ENCODE data around the gene NR6A1.

Gene NR6A1

GRCh38 chr9:124726886-124727285 lies 44.2 kb downstream of the NR6A1 start:
- no peaks in the 10 kb centered on the region for H3K27me3 ChIP-seq (ENCODE audit: control insufficient read depth, insufficient read depth, low read length)
- WGBS (ENCODE audit: insufficient coverage, insufficient read length): no CpG with 5 or more reads among the region's 1 CpG
- H3K4me3 ChIP-seq (ENCODE audit: low read length): no peak overlapping the region
- H3K27ac ChIP-seq (ENCODE audit: low read length): no peak overlapping the region
- no peaks in the 10 kb centered on the region for H3K4me1 ChIP-seq (ENCODE audit: control insufficient read depth, insufficient read depth, low read length)
- H3K36me3 ChIP-seq (ENCODE audit: control insufficient read depth, insufficient read depth, low read length): no peaks in the 10 kb centered on the region; the same call in 1 of the 2 replicates
- H3K9me3 ChIP-seq (ENCODE audit: control insufficient read depth, insufficient read depth, low read length): no peaks in the 10 kb centered on the region
- DNase-seq (ENCODE audit: low read depth, low spot score): no peak

GRCh38 chr9:124725068-124725452 lies 46.1 kb downstream of the NR6A1 start:
- Histone ChIP-seq H3K9me3 (ENCODE audit: control insufficient read depth, insufficient read depth, low read length) (no peaks in the 10 kb centered on the region), H3K27ac (ENCODE audit: low read length) (no peak overlapping the region), H3K27me3 (ENCODE audit: control insufficient read depth, insufficient read depth, low read length) (no peaks in the 10 kb centered on the region), H3K4me1 (ENCODE audit: control insufficient read depth, insufficient read depth, low read length) (no peaks in the 10 kb centered on the region), H3K36me3 (ENCODE audit: control insufficient read depth, insufficient read depth, low read length) (no peaks in the 10 kb centered on the region; the same call in 1 of the 2 replicates), H3K4me3 (ENCODE audit: low read length) (no peak overlapping the region)
- DNase-seq (ENCODE audit: low read depth, low spot score): no peak
- WGBS (ENCODE audit: insufficient coverage, insufficient read length): no CpG with 5 or more reads among the region's 5 CpGs

GRCh38 chr9:124724415-124725067 lies 46.6 kb downstream of the NR6A1 start:
- Histone ChIP-seq H3K27ac (ENCODE audit: low read length) (no peak overlapping the region), H3K9me3 (ENCODE audit: control insufficient read depth, insufficient read depth, low read length) (no peaks in the 10 kb centered on the region), H3K27me3 (ENCODE audit: control insufficient read depth, insufficient read depth, low read length) (no peaks in the 10 kb centered on the region), H3K4me3 (ENCODE audit: low read length) (no peak overlapping the region), H3K4me1 (ENCODE audit: control insufficient read depth, insufficient read depth, low read length) (no peaks in the 10 kb centered on the region), H3K36me3 (ENCODE audit: control insufficient read depth, insufficient read depth, low read length) (no peaks in the 10 kb centered on the region; the same call in 1 of the 2 replicates)
- no CpG with 5 or more reads among the region's 3 CpGs for WGBS (ENCODE audit: insufficient coverage, insufficient read length)
- no peak for DNase-seq (ENCODE audit: low read depth, low spot score)

- WGBS (ENCODE audit: insufficient coverage, insufficient read length): no CpG with 5 or more reads among the region's 2 CpGs
- DNase-seq (ENCODE audit: low read depth, low spot score): no peak
These were observed 47.8 kb downstream of the NR6A1 start for GRCh38 chr9:124723352-124723751.

DNA sequence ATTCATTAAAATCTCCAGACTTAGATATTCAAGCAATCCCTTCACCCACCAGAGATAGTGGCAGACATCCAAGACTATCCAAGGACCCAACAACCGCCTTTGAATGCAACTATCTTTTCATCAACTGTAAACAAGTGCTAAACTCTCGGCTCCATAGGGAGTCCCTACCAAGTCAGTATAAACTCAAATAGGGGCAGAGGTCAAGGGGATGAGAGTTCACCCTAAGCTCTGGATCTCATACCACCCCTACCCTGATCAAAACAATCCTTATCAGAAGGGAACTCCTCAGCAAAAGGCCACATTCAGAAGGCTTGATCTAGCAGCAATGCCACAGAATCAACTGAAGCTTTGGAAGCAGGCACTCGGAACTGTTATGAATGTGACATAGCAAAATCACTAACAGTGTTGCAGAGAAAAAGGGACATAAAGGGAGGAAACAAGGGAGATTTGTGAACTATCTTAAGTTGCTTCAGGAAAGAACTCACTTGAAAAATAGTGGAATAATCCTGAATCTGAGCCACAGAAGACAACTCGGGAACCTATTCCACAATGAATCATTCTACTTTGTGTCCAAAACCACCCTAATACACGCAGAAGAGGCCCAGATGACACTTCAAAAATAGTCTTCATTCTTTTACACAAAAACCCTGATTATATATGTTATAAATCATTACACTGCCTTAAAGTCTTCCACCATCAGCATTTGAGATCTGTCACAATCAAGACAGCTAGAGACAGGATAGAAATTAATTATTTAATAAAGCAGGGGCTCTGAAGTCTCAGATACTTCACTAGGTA lies 49.8 kb downstream of the NR6A1 start:
- Histone ChIP-seq H3K9me3 (ENCODE audit: control insufficient read depth, insufficient read depth, low read length) (no peaks in the 10 kb centered on the region), H3K36me3 (ENCODE audit: control insufficient read depth, insufficient read depth, low read length) (no peaks in the 10 kb centered on the region; the same call in 1 of the 2 replicates), H3K4me3 (ENCODE audit: low read length) (no peak overlapping the region), H3K27me3 (ENCODE audit: control insufficient read depth, insufficient read depth, low read length) (no peaks in the 10 kb centered on the region), H3K27ac (ENCODE audit: low read length) (no peak overlapping the region), H3K4me1 (ENCODE audit: control insufficient read depth, insufficient read depth, low read length) (no peaks in the 10 kb centered on the region)
- no CpG with 5 or more reads among the region's 5 CpGs for WGBS (ENCODE audit: insufficient coverage, insufficient read length)
- DNase-seq (ENCODE audit: low read depth, low spot score): no peak

More at GRCh38 chr9:124723352-124723751, 47.8 kb downstream of the NR6A1 start:
- no peak overlapping the region for H3K4me3 ChIP-seq (ENCODE audit: low read length)
- no peaks in the 10 kb centered on the region; the same call in 1 of the 2 replicates for H3K36me3 ChIP-seq (ENCODE audit: control insufficient read depth, insufficient read depth, low read length)
- H3K9me3 ChIP-seq (ENCODE audit: control insufficient read depth, insufficient read depth, low read length): no peaks in the 10 kb centered on the region
- no peaks in the 10 kb centered on the region for H3K4me1 ChIP-seq (ENCODE audit: control insufficient read depth, insufficient read depth, low read length)
- H3K27me3 ChIP-seq (ENCODE audit: control insufficient read depth, insufficient read depth, low read length): no peaks in the 10 kb centered on the region
- no peak overlapping the region for H3K27ac ChIP-seq (ENCODE audit: low read length)

DNA sequence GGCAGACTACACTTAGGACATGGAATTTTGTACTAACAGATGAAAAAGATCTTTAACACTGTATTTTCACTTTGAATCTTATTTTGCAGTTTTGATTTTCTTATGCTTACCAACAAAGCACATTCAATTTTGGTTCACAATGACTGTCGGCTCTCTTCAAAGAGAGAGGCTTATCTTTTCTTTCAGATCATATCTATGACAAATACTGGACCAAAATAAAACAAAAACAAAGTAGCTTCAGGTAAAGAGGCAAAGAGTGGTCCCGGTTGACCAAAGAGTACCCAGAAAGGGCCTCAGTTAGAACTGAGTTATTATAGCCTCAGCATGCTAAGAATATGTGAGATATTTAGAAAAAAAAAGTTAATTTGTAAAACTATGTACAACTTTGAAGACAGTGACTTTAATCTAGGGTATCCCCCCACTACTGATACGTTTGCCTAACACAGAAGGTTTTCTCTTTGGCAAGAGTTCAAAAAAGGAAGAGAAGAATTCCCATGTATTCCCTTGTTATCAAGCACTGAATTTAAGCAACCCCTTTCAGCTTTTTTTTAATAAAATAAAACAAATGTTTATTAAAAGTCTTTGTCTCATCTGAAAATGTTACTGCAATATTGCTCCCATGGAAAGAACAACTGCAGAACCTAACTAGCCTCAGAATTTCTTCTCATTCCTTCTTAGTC lies 50.5 kb downstream of the NR6A1 start:
- no peaks in the 10 kb centered on the region for H3K9me3 ChIP-seq (ENCODE audit: control insufficient read depth, insufficient read depth, low read length)
- no CpG with 5 or more reads among the region's 3 CpGs for WGBS (ENCODE audit: insufficient coverage, insufficient read length)
- no peaks in the 10 kb centered on the region for H3K27me3 ChIP-seq (ENCODE audit: control insufficient read depth, insufficient read depth, low read length)
- no peak for DNase-seq (ENCODE audit: low read depth, low spot score)
- no peak overlapping the region for H3K4me3 ChIP-seq (ENCODE audit: low read length)
- no peaks in the 10 kb centered on the region for H3K4me1 ChIP-seq (ENCODE audit: control insufficient read depth, insufficient read depth, low read length)
- no peak overlapping the region for H3K27ac ChIP-seq (ENCODE audit: low read length)
- no peaks in the 10 kb centered on the region for H3K36me3 ChIP-seq (ENCODE audit: control insufficient read depth, insufficient read depth, low read length)

GRCh38 chr9:124718928-124719327 lies 52.2 kb downstream of the NR6A1 start:
- no peak overlapping the region for H3K4me3 ChIP-seq (ENCODE audit: low read length)
- H3K9me3 ChIP-seq (ENCODE audit: control insufficient read depth, insufficient read depth, low read length): no peaks in the 10 kb centered on the region
- no peaks in the 10 kb centered on the region for H3K4me1 ChIP-seq (ENCODE audit: control insufficient read depth, insufficient read depth, low read length)
- no peaks in the 10 kb centered on the region for H3K27me3 ChIP-seq (ENCODE audit: control insufficient read depth, insufficient read depth, low read length)
- no CpG with 5 or more reads among the region's 6 CpGs for WGBS (ENCODE audit: insufficient coverage, insufficient read length)
- DNase-seq (ENCODE audit: low read depth, low spot score): no peak
- no peak overlapping the region for H3K27ac ChIP-seq (ENCODE audit: low read length)
- no peaks in the 10 kb centered on the region for H3K36me3 ChIP-seq (ENCODE audit: control insufficient read depth, insufficient read depth, low read length)

DNA sequence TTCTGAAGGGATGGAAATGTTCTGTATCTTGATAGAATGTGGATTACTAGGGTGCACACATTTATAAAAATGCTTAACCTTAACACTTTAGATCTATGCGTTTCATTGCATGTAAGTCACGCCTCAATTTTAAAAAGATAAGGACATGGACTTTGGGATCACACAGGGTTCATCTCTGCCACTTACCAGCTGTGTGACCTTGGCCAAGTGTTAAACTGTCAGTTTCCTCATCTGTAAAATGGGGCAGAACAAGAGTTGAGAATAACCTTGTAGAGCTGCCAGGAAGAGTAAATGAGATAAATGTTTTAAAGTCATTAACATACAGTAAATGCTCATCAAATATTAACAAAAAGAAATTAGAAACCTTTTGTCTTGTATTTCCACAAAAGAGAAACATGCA lies 53.5 kb downstream of the NR6A1 start:
- no peaks in the 10 kb centered on the region for H3K36me3 ChIP-seq (ENCODE audit: control insufficient read depth, insufficient read depth, low read length)
- H3K4me3 ChIP-seq (ENCODE audit: low read length): no peak overlapping the region
- no peak overlapping the region for H3K27ac ChIP-seq (ENCODE audit: low read length)
- H3K4me1 ChIP-seq (ENCODE audit: control insufficient read depth, insufficient read depth, low read length): no peaks in the 10 kb centered on the region
- DNase-seq (ENCODE audit: low read depth, low spot score): no peak
- H3K9me3 ChIP-seq (ENCODE audit: control insufficient read depth, insufficient read depth, low read length): no peaks in the 10 kb centered on the region
- WGBS (ENCODE audit: insufficient coverage, insufficient read length): no CpG with 5 or more reads among the region's 2 CpGs
- no peaks in the 10 kb centered on the region for H3K27me3 ChIP-seq (ENCODE audit: control insufficient read depth, insufficient read depth, low read length)

DNA sequence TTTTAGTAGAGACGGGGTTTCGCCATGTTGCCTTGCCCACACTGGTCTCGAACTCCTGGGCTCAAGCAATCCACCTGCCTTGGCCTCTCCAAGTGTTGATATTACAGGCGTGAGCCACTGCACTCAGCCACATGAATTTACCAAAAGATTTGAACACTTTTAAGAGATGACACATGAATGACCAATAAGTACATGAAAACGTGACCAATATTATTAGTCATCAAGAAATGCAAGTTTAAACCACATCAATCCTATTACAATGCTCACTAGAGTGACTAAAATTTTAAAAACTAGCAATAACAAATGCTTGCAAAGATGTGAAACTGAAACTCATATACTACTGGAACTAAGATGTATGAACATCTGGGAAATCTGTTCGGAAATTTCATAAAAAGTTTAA lies 54.3 kb downstream of the NR6A1 start:
- DNase-seq (ENCODE audit: low read depth, low spot score): no peak
- no peaks in the 10 kb centered on the region for H3K36me3 ChIP-seq (ENCODE audit: control insufficient read depth, insufficient read depth, low read length)
- no CpG with 5 or more reads among the region's 6 CpGs for WGBS (ENCODE audit: insufficient coverage, insufficient read length)

GRCh38 chr9:124710766-124711165 lies 60.3 kb downstream of the NR6A1 start:
- no peaks in the 10 kb centered on the region for H3K36me3 ChIP-seq (ENCODE audit: control insufficient read depth, insufficient read depth, low read length)
- H3K4me3 ChIP-seq (ENCODE audit: low read length): no peak overlapping the region
- H3K4me1 ChIP-seq (ENCODE audit: control insufficient read depth, insufficient read depth, low read length): peaks cover 1% of the 10 kb centered on the region; the same call in 1 of the 2 replicates
- H3K27me3 ChIP-seq (ENCODE audit: control insufficient read depth, insufficient read depth, low read length): no peaks in the 10 kb centered on the region
- no CpG with 5 or more reads among the region's 4 CpGs for WGBS (ENCODE audit: insufficient coverage, insufficient read length)
- DNase-seq (ENCODE audit: low read depth, low spot score): no peak
- H3K27ac ChIP-seq (ENCODE audit: low read length): no peak overlapping the region
- H3K9me3 ChIP-seq (ENCODE audit: control insufficient read depth, insufficient read depth, low read length): no peaks in the 10 kb centered on the region

More for the DNA sequence above, 54.3 kb downstream of the NR6A1 start:
- Histone ChIP-seq H3K4me3 (ENCODE audit: low read length) (no peak overlapping the region), H3K27ac (ENCODE audit: low read length) (no peak overlapping the region), H3K9me3 (ENCODE audit: control insufficient read depth, insufficient read depth, low read length) (no peaks in the 10 kb centered on the region), H3K4me1 (ENCODE audit: control insufficient read depth, insufficient read depth, low read length) (no peaks in the 10 kb centered on the region), H3K27me3 (ENCODE audit: control insufficient read depth, insufficient read depth, low read length) (no peaks in the 10 kb centered on the region)

Data from iPS DF 6.9 (cell line).